Left renal pelvis (tissue), 4 donors: ENCODE results near the gene MRPL11. TPM values are rescaled to one million over a fixed set of nuclear protein-coding genes. Genes with fewer than 3 reads are reported as not detected.
A peak's percentile ranks its signal among the peaks of the same experiment; 100 is the strongest.
"Not testable (repeated sequence)": the region's sequence is repeated elsewhere in the genome, so short reads cannot be mapped to it uniquely, and the experiment has no call there.

Experiments
- DNase-seq, 4 donors: peaks; one replicate each; pipeline ENCODE4 v3.0.0-alpha.2; 2013; ENCODE audit warnings: low read depth in 4 of 4, low spot score in 3 of 4
- polyA plus RNA-seq, 4 donors: library from polyadenylated mRNA; unstranded; fragments of 120-200 nt; gene quantifications; one replicate each; pipeline ENCODE4 v1.2.1, GENCODE V29; 2013; ENCODE audit not compliant: insufficient read length in 4 of 4

MRPL11 gene
- polyA plus RNA-seq, 4 donors = 56.8 to 82.2 (median 72.2) TPM

- DNase-seq = no peak
These were observed 29.1 kb upstream of the MRPL11 start for GRCh38 chr11:66467756-66468155.

GRCh38 chr11:66467034-66467659 is 28.5 kb upstream of the MRPL11 start:
- DNase-seq = no peak

- peak; percentile 85 to 90 (median 87) for DNase-seq
These were observed 27.8 kb upstream of the MRPL11 start, which contains the start of gene PELI3 for GRCh38 chr11:66466225-66467033. Gene PELI3 (plus strand): TSS chr11:66466905. CDS start chr11:66468129, 1,224 bp downstream.

- no peak for DNase-seq
These were observed 27.0 kb upstream of the MRPL11 start for GRCh38 chr11:66465373-66466224.

- no peak for DNase-seq
These were observed 26.3 kb upstream of the MRPL11 start for GRCh38 chr11:66464916-66465315.

- DNase-seq = not testable (repeated sequence)
These were observed 25.5 kb upstream of the MRPL11 start for GRCh38 chr11:66464116-66464515.

- no peak for DNase-seq
These were observed 24.3 kb upstream of the MRPL11 start for GRCh38 chr11:66462911-66463310.

- no peak for DNase-seq
These were observed 23.4 kb upstream of the MRPL11 start for GRCh38 chr11:66462010-66462409.

- no peak for DNase-seq
These were observed 20.6 kb upstream of the MRPL11 start for GRCh38 chr11:66459138-66459778.

GRCh38 chr11:66457826-66458225 is 19.2 kb upstream of the MRPL11 start:
- no peak for DNase-seq

- no peak for DNase-seq
These were observed 16.2 kb upstream of the MRPL11 start for GRCh38 chr11:66454828-66455227.

- no peak for DNase-seq
These were observed 15.6 kb upstream of the MRPL11 start for GRCh38 chr11:66454247-66454646.

GRCh38 chr11:66451663-66452062 is 13.0 kb upstream of the MRPL11 start:
- no peak for DNase-seq

GRCh38 chr11:66450560-66450959 is 11.9 kb upstream of the MRPL11 start:
- no peak for DNase-seq

- no peak for DNase-seq
These were observed 9.9 kb upstream of the MRPL11 start for GRCh38 chr11:66448523-66448922.

GRCh38 chr11:66447012-66447411 is 8.4 kb upstream of the MRPL11 start:
- DNase-seq = no peak

- DNase-seq = no peak
These were observed 5.0 kb upstream of the MRPL11 start for GRCh38 chr11:66443602-66444001.

- not testable (repeated sequence) for DNase-seq
These were observed 2.3 kb upstream of the MRPL11 start for GRCh38 chr11:66440940-66441282.

- DNase-seq = not testable (repeated sequence)
These were observed 1.7 kb upstream of the MRPL11 start for GRCh38 chr11:66440101-66440939.

- no peak for DNase-seq
These were observed 607 bp downstream of the MRPL11 start for GRCh38 chr11:66437979-66438503.
